ENCODE data around the gene USP3. TPM values are rescaled to one million over a fixed set of nuclear protein-coding genes. Genes with fewer than 3 reads are reported as not detected.
A peak's percentile ranks its signal among the peaks of the same experiment; 100 is the strongest.

USP3 gene
- total RNA-seq, 2 donors from 2014 or later: 57.6 to 74.2 TPM

GRCh38 chr15:63513271-63513670 is 8.9 kb downstream of the USP3 start:
- H3K27ac ChIP-seq: peak overlapping the region; percentile 36

GRCh38 chr15:63513728-63514127 is 9.3 kb downstream of the USP3 start:
- Histone ChIP-seq H3K4me3 (no peak overlapping the region), H3K27ac (no peak overlapping the region), H3K9ac (ENCODE audit: low read depth in 2 of 2, low read length in 2 of 2) (no peak overlapping the region), H3K9me3 (no peaks in the 10 kb centered on the region), H3K27me3 (no peaks in the 10 kb centered on the region), H3K36me3 (no peaks in the 10 kb centered on the region), H3K4me1 (peaks cover 8% of the 10 kb centered on the region)
- no peak for DNase-seq
- intact Hi-C loops (cut with DNase I): no loop called here
- no peak for TF ChIP-seq CTCF (IDR thresholded peaks at IDR 0.05)

More at GRCh38 chr15:63513271-63513670, 8.9 kb downstream of the USP3 start:
- Histone ChIP-seq H3K9ac (ENCODE audit: low read depth in 2 of 2, low read length in 2 of 2) (no peak overlapping the region), H3K27me3 (no peaks in the 10 kb centered on the region), H3K9me3 (no peaks in the 10 kb centered on the region), H3K36me3 (no peaks in the 10 kb centered on the region), H3K4me1 (peaks cover 8% of the 10 kb centered on the region), H3K4me3 (no peak overlapping the region)
- DNase-seq: no peak
- intact Hi-C loops (cut with DNase I): no loop called here
- no peak for TF ChIP-seq CTCF (IDR thresholded peaks at IDR 0.05)

GRCh38 chr15:63514531-63514943 is 10.1 kb downstream of the USP3 start:
- DNase-seq: no peak
- Histone ChIP-seq H3K9me3 (no peaks in the 10 kb centered on the region), H3K27ac (no peak overlapping the region), H3K4me3 (no peak overlapping the region), H3K4me1 (peaks cover 3% of the 10 kb centered on the region), H3K27me3 (no peaks in the 10 kb centered on the region), H3K9ac (ENCODE audit: low read depth in 2 of 2, low read length in 2 of 2) (no peak overlapping the region), H3K36me3 (no peaks in the 10 kb centered on the region)
- no peak for TF ChIP-seq CTCF (IDR thresholded peaks at IDR 0.05)
- intact Hi-C loops (cut with DNase I): no loop called here

- Histone ChIP-seq H3K4me1 (peaks cover 4% of the 10 kb centered on the region), H3K9me3 (no peaks in the 10 kb centered on the region), H3K36me3 (no peaks in the 10 kb centered on the region), H3K4me3 (no peak overlapping the region), H3K9ac (ENCODE audit: low read depth in 2 of 2, low read length in 2 of 2) (peak overlapping the region in 1 of 2 donors; percentile 44), H3K27ac (no peak overlapping the region), H3K27me3 (no peaks in the 10 kb centered on the region)
- DNase-seq: no peak
- TF ChIP-seq CTCF (IDR thresholded peaks at IDR 0.05): no peak
- intact Hi-C loops (cut with DNase I): no loop called here
Observed at GRCh38 chr15:63517202-63517601, 12.8 kb downstream of the USP3 start.

GRCh38 chr15:63517628-63518027 is 13.2 kb downstream of the USP3 start:
- H3K27me3 ChIP-seq: no peaks in the 10 kb centered on the region
- no peak overlapping the region for H3K27ac ChIP-seq
- intact Hi-C loops (cut with DNase I): no loop called here
- H3K4me3 ChIP-seq: no peak overlapping the region
- TF ChIP-seq CTCF (IDR thresholded peaks at IDR 0.05): no peak
- peaks cover 4% of the 10 kb centered on the region for H3K4me1 ChIP-seq
- no peaks in the 10 kb centered on the region for H3K36me3 ChIP-seq
- H3K9me3 ChIP-seq: no peaks in the 10 kb centered on the region
- DNase-seq: no peak
- peak overlapping the region in 1 of 2 donors; percentile 44 for H3K9ac ChIP-seq (ENCODE audit: low read depth in 2 of 2, low read length in 2 of 2)
